Liver (tissue), 9 donors: Measurements from ENCODE around the gene EXTL1. TPM values are rescaled to one million over a fixed set of nuclear protein-coding genes. Genes with fewer than 3 reads are reported as not detected.
A peak's percentile ranks its signal among the peaks of the same experiment; 100 is the strongest.

ENCODE experiments used
- DNase-seq: peaks from one replicate; pipeline ENCODE4 v3.0.0-alpha.2; 2017; ENCODE audit warnings: low spot score
- H3K27ac ChIP-seq, 2 donors: one replicate each; pipeline ENCODE4 v1.7.0; 2013; ENCODE audit warnings: inconsistent platforms in 2 of 2, low read length in 2 of 2, control low read depth in 1 of 2, low read depth in 1 of 2, mild to moderate bottlenecking in 1 of 2
- H3K27me3 ChIP-seq, 4 donors: one replicate each; pipeline versions ENCODE4 v1.6.1 to v1.7.0; 2013; ENCODE audit warnings: low read length in 3 of 4, inconsistent platforms in 1 of 4, mild to moderate bottlenecking in 1 of 4, moderate library complexity in 1 of 4; ENCODE audit not compliant: control insufficient read depth in 4 of 4, insufficient read depth in 4 of 4
- H3K36me3 ChIP-seq, 4 donors: one replicate each; pipeline versions ENCODE4 v1.6.1 to v1.7.0; 2013; ENCODE audit warnings: low read length in 3 of 4, mild to moderate bottlenecking in 3 of 4, low read depth in 1 of 4, moderate library complexity in 1 of 4; ENCODE audit not compliant: control insufficient read depth in 4 of 4, insufficient read depth in 3 of 4
- H3K4me1 ChIP-seq, 4 donors: one replicate each; pipeline versions ENCODE4 v1.6.1 to v1.7.0; 2013; ENCODE audit warnings: low read length in 3 of 4, mild to moderate bottlenecking in 3 of 4, moderate library complexity in 1 of 4; ENCODE audit not compliant: control insufficient read depth in 4 of 4, insufficient read depth in 4 of 4
- H3K4me3 ChIP-seq, 3 donors: one replicate each; pipeline versions ENCODE4 v1.6.1 to v1.7.0; 2013; ENCODE audit warnings: low read length in 3 of 3, control low read depth in 1 of 3, low read depth in 1 of 3, mild to moderate bottlenecking in 1 of 3
- H3K9ac ChIP-seq, 2 donors: one replicate each; pipeline ENCODE4 v1.7.0; 2013; ENCODE audit warnings: low read length in 2 of 2, mild to moderate bottlenecking in 2 of 2, moderate library complexity in 2 of 2, control low read depth in 1 of 2, low read depth in 1 of 2
- H3K9me3 ChIP-seq, 4 donors: one replicate each; pipeline versions ENCODE4 v1.6.1 to v1.7.0; 2013; ENCODE audit warnings: low read length in 3 of 4; ENCODE audit not compliant: control insufficient read depth in 4 of 4
- ATF3 ChIP-seq: IDR thresholded peaks from 2 replicates; pipeline ENCODE4 v1.6.1; 2016; ENCODE audit warnings: antibody characterized with exemption
- CTCF ChIP-seq: fragments of 150-350 bp; IDR thresholded peaks from 2 replicates; pipeline ENCODE4 v1.5.1; 2017; ENCODE audit warnings: improper control_type of control experiment, low read depth, low read length; ENCODE audit not compliant: missing input control
- EGR1 ChIP-seq, 2 donors: IDR thresholded peaks; 2 replicates each; pipeline ENCODE4 v1.6.1; 2016 to 2018; ENCODE audit warnings: antibody characterized with exemption in 2 of 2, low read depth in 2 of 2
- FOXA1 ChIP-seq: IDR thresholded peaks from 2 replicates; pipeline ENCODE4 v1.6.1; 2016; ENCODE audit warnings: antibody characterized with exemption
- FOXA2 ChIP-seq: IDR thresholded peaks from 2 replicates; pipeline ENCODE4 v1.6.1; 2016; ENCODE audit warnings: antibody characterized with exemption
- GABPA ChIP-seq, 2 donors: IDR thresholded peaks in 1 of 2; conservative IDR thresholded peaks in 1 of 2; 2 replicates each; pipeline ENCODE4 v1.6.1; 2016; ENCODE audit warnings: antibody characterized with exemption in 2 of 2, mild to moderate bottlenecking in 1 of 2, moderate library complexity in 1 of 2
- HNF4A ChIP-seq, 2 donors: conservative IDR thresholded peaks; 2 replicates each; pipeline ENCODE4 v1.6.1; 2016; ENCODE audit warnings: antibody characterized with exemption in 2 of 2, mild to moderate bottlenecking in 2 of 2
- HNF4G ChIP-seq: IDR thresholded peaks from 2 replicates; pipeline ENCODE4 v1.6.1; 2016; ENCODE audit warnings: antibody characterized with exemption
- JUND ChIP-seq, 2 donors: IDR thresholded peaks; 2 replicates each; pipeline ENCODE4 v1.6.1; 2016; ENCODE audit warnings: antibody characterized with exemption in 2 of 2
- MAX ChIP-seq: IDR thresholded peaks from 2 replicates; pipeline ENCODE4 v1.6.1; 2016; ENCODE audit warnings: antibody characterized with exemption
- NR2F2 ChIP-seq: IDR thresholded peaks from 2 replicates; pipeline ENCODE4 v1.6.1; 2016; ENCODE audit warnings: antibody characterized with exemption
- RAD21 ChIP-seq, 2 donors: IDR thresholded peaks; 2 replicates each; pipeline ENCODE4 v1.6.1; 2016; ENCODE audit warnings: antibody characterized with exemption in 2 of 2, mild to moderate bottlenecking in 2 of 2
- REST ChIP-seq: IDR thresholded peaks from 2 replicates; pipeline ENCODE4 v1.6.1; 2016; ENCODE audit warnings: antibody characterized with exemption, mild to moderate bottlenecking
- RXRA ChIP-seq, 2 donors: IDR thresholded peaks; 2 replicates each; pipeline ENCODE4 v1.6.1; 2017 to 2018; ENCODE audit warnings: antibody characterized with exemption in 2 of 2, mild to moderate bottlenecking in 1 of 2
- SP1 ChIP-seq: IDR thresholded peaks from 2 replicates; pipeline ENCODE4 v1.6.1; 2018; ENCODE audit warnings: antibody characterized with exemption, mild to moderate bottlenecking
- TAF1 ChIP-seq: conservative IDR thresholded peaks from 2 replicates; pipeline ENCODE4 v1.6.1; 2016; ENCODE audit warnings: antibody characterized with exemption, mild to moderate bottlenecking
- YY1 ChIP-seq: IDR thresholded peaks from 2 replicates; pipeline ENCODE4 v1.6.1; 2016; ENCODE audit warnings: antibody characterized with exemption, mild to moderate bottlenecking
- ZBTB33 ChIP-seq: IDR thresholded peaks from 2 replicates; pipeline ENCODE4 v1.6.1; 2016; ENCODE audit warnings: antibody characterized with exemption
- WGBS: extraction: QIAGEN DNeasy Blood & Tissue Kit; methylation state at CpG from one replicate; pipeline ENCODE4 v1.1.7; 2013; 5-methylcytosine and 5-hydroxymethylcytosine counted together
- polyA plus RNA-seq, 2 donors: library from polyadenylated mRNA; stranded (reverse) in 1 of 2; unstranded in 1 of 2; fragments of 200-250 nt in 1 of 2; fragments of >200 nt in 1 of 2; fragmentation: Nextera tagmentation in 1 of 2; extraction: Ambion mirVana in 1 of 2; gene quantifications; one replicate each; pipeline versions ENCODE4 v1.2.1 to v1.2.3, GENCODE V29; 2013 to 2015
- total RNA-seq, 2 donors: library from RNA; depleted of rRNA; stranded (reverse); fragments of >200 nt; gene quantifications; one replicate each; pipeline ENCODE4 v1.2.3, GENCODE V29; 2014
- donor health status: healthy.
- donor health status: healthy.
- donor health status: healthy.
- donor health status: healthy.
- donor health status: healthy.

The EXTL1 gene
- total and polyA plus RNA-seq, 4 donors: under 0.01 TPM; not detected in 3

GRCh38 chr1:25989440-25990234, 31.9 kb upstream of the EXTL1 start:
- Histone ChIP-seq H3K27me3 (no peaks in the 10 kb centered on the region), H3K4me3 (no peak overlapping the region), H3K27ac (no peak overlapping the region), H3K9ac (peak overlapping the region in 1 of 2 donors; percentile 20), H3K36me3 (peaks cover 0 to 29% (median 6%) of the 10 kb centered on the region in 4 donors), H3K4me1 (peaks cover 0 to 2% (median 0%) of the 10 kb centered on the region in 4 donors), H3K9me3 (no peaks in the 10 kb centered on the region)
- 91% methylated on average over 11 of the region's 11 CpGs for WGBS
- TF ChIP-seq FOXA2: no peak
- no peak for TF ChIP-seq CTCF
- TF ChIP-seq NR2F2: no peak
- TF ChIP-seq EGR1 (IDR thresholded peaks at IDR 0.05; ENCODE audit: low read depth in 2 of 2): no peak
- TF ChIP-seq HNF4A (conservative IDR thresholded peaks at IDR 0.05): no peak
- no peak for TF ChIP-seq REST
- no peak for TF ChIP-seq ATF3
- no peak for TF ChIP-seq MAX
- TF ChIP-seq YY1: no peak
- TF ChIP-seq GABPA (IDR thresholded peaks at IDR 0.05 in 1 of 2, conservative IDR thresholded peaks at IDR 0.05 in 1 of 2): no peak
- no peak for TF ChIP-seq TAF1
- no peak for TF ChIP-seq RAD21 (IDR thresholded peaks at IDR 0.05)
- no peak for TF ChIP-seq JUND (IDR thresholded peaks at IDR 0.05)
- TF ChIP-seq ZBTB33: no peak
- no peak for TF ChIP-seq RXRA (IDR thresholded peaks at IDR 0.05)
- TF ChIP-seq SP1: no peak
- TF ChIP-seq HNF4G: no peak
- TF ChIP-seq FOXA1: no peak
- no peak for DNase-seq
